Mucosa of descending colon (tissue), 3 donors: ENCODE results near the gene MBTPS1. TPM values are rescaled to one million over a fixed set of nuclear protein-coding genes. Genes with fewer than 3 reads are reported as not detected.

Experiments used
- ATAC-seq: fragments of 200-7000 bp; cut with Tn5 transposase; one replicate; pipeline ENCODE4 v1.9.1; 2020; ENCODE audit warnings: mild to moderate bottlenecking, moderate library complexity
- DNase-seq, 3 donors: peaks; one replicate each; pipeline ENCODE4 v3.0.0-alpha.2; 2020
- H3K36me3 ChIP-seq: fragments of 200-600 bp; one replicate; pipeline ENCODE4 v1.8.0; 2021; ENCODE audit warnings: low read depth, mild to moderate bottlenecking
- H3K4me1 ChIP-seq: fragments of 200-600 bp; one replicate; pipeline ENCODE4 v1.8.0; 2021; ENCODE audit warnings: low read depth, mild to moderate bottlenecking
- H3K4me3 ChIP-seq: fragments of 200-600 bp; one replicate; pipeline ENCODE4 v1.8.0; 2021; ENCODE audit warnings: mild to moderate bottlenecking
- H3K9me3 ChIP-seq: fragments of 200-600 bp; one replicate; pipeline ENCODE4 v1.8.0; 2021; ENCODE audit warnings: mild to moderate bottlenecking
- CTCF ChIP-seq: fragments of 200-600 bp; IDR thresholded peaks from one replicate; pipeline ENCODE4 v1.8.0; 2022; ENCODE audit warnings: antibody characterized with exemption, mild to moderate bottlenecking
- intact Hi-C, 2 donors: fragments of 100-400 bp; cut with DNase I in 1 of 2; cut with micrococcal nuclease in 1 of 2; formaldehyde crosslinking; loops; one replicate each; pipeline versions ENCODE4 v1.11.0 to v1.11.1; 2022; cut with DNase I, micrococcal nuclease
- total RNA-seq, 3 donors: library from RNA; stranded (reverse); fragmentation: NEBNext Ultra II Directional in 2 of 3; extraction: Animal tissue kit (Norgen Biotek cat#: 25700) in 2 of 3; gene quantifications; one replicate each; pipeline versions ENCODE4 v1.2.1 to v1.2.4, GENCODE V29; 2021 to 2023
- donor health status: DM: no; HTN: no; CAD: no; lungs with moderate emphysema.
- donor health status: DM: no; HTN: no; CAD: no.
- donor health status: DM: no; HTN: yes; CAD: no.

Gene MBTPS1
- total RNA-seq, 3 donors from 2014 or later, result 66.1 to 97.0 (median 93.4) TPM

- ATAC-seq (no peak), DNase-seq (no peak)
- no peak overlapping the region for H3K4me3 ChIP-seq
- H3K9me3 ChIP-seq, result no peaks in the 10 kb centered on the region
- no peak for TF ChIP-seq CTCF
- no peaks in the 10 kb centered on the region for H3K4me1 ChIP-seq
- intact Hi-C loops, result no loop called here
- H3K36me3 ChIP-seq, result peaks cover 23% of the 10 kb centered on the region
Measured at GRCh38 chr16:84071121-84071520, 45.6 kb downstream of the MBTPS1 start.

- H3K4me3 ChIP-seq, result no peak overlapping the region
- no peak for TF ChIP-seq CTCF
- intact Hi-C loops, result loop anchor here (5.0 to 10.0 kb wide), 2 partner anchors 105 to 112 kb away; partner anchors contain the start of gene NECAB2 (in 1 of the 2)
- DNase-seq, result no peak
- no peak for ATAC-seq
- no peaks in the 10 kb centered on the region for H3K4me1 ChIP-seq
- no peaks in the 10 kb centered on the region for H3K9me3 ChIP-seq
- H3K36me3 ChIP-seq, result peaks cover 13% of the 10 kb centered on the region
Measured at GRCh38 chr16:84069540-84069939, 47.2 kb downstream of the MBTPS1 start.

GRCh38 chr16:84068783-84069462, 47.8 kb downstream of the MBTPS1 start:
- Histone ChIP-seq H3K4me3 (no peak overlapping the region), H3K36me3 (peaks cover 8% of the 10 kb centered on the region), H3K9me3 (no peaks in the 10 kb centered on the region), H3K4me1 (no peaks in the 10 kb centered on the region)
- TF ChIP-seq CTCF, result no peak
- ATAC-seq (no peak), DNase-seq (no peak)
- intact Hi-C loops, result loop anchor here (5.0 to 10.0 kb wide), 2 partner anchors 104 to 112 kb away; partner anchors contain the start of gene NECAB2 (in 1 of the 2)

- no peaks in the 10 kb centered on the region for H3K9me3 ChIP-seq
- ATAC-seq, result no peak
- no peaks in the 10 kb centered on the region for H3K4me1 ChIP-seq
- peaks cover 8% of the 10 kb centered on the region for H3K36me3 ChIP-seq
- DNase-seq, result no peak
- TF ChIP-seq CTCF, result no peak
- intact Hi-C loops, result loop anchor here (5.0 to 10.0 kb wide), 2 partner anchors 103 to 111 kb away; partner anchors contain the start of gene NECAB2 (in 1 of the 2)
- H3K4me3 ChIP-seq, result no peak overlapping the region
Measured at GRCh38 chr16:84068041-84068440, 48.7 kb downstream of the MBTPS1 start.

- TF ChIP-seq CTCF, result no peak
- H3K36me3 ChIP-seq, result peaks cover 8% of the 10 kb centered on the region
- intact Hi-C loops, result loop anchor here (5.0 to 10.0 kb wide), 2 partner anchors 103 to 110 kb away; partner anchors contain the start of gene NECAB2 (in 1 of the 2)
- H3K4me3 ChIP-seq, result no peak overlapping the region
- ATAC-seq (no peak), DNase-seq (no peak)
- H3K4me1 ChIP-seq, result no peaks in the 10 kb centered on the region
- no peaks in the 10 kb centered on the region for H3K9me3 ChIP-seq
Measured at GRCh38 chr16:84067640-84068039, 49.1 kb downstream of the MBTPS1 start.
